Non-pigmented ciliary epithelial cell (primary cell): Measurements from ENCODE around the gene CDC23.
A peak's percentile ranks its signal among the peaks of the same experiment; 100 is the strongest.
"Not testable (repeated sequence)": the region's sequence is repeated elsewhere in the genome, so short reads cannot be mapped to it uniquely, and the experiment has no call there.

Experiments
- DNase-seq: peaks from one replicate; pipeline ENCODE4 v3.0.0-alpha.2; 2010; ENCODE audit warnings: low read depth

The CDC23 gene, protein sequence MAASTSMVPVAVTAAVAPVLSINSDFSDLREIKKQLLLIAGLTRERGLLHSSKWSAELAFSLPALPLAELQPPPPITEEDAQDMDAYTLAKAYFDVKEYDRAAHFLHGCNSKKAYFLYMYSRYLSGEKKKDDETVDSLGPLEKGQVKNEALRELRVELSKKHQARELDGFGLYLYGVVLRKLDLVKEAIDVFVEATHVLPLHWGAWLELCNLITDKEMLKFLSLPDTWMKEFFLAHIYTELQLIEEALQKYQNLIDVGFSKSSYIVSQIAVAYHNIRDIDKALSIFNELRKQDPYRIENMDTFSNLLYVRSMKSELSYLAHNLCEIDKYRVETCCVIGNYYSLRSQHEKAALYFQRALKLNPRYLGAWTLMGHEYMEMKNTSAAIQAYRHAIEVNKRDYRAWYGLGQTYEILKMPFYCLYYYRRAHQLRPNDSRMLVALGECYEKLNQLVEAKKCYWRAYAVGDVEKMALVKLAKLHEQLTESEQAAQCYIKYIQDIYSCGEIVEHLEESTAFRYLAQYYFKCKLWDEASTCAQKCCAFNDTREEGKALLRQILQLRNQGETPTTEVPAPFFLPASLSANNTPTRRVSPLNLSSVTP

DNA sequence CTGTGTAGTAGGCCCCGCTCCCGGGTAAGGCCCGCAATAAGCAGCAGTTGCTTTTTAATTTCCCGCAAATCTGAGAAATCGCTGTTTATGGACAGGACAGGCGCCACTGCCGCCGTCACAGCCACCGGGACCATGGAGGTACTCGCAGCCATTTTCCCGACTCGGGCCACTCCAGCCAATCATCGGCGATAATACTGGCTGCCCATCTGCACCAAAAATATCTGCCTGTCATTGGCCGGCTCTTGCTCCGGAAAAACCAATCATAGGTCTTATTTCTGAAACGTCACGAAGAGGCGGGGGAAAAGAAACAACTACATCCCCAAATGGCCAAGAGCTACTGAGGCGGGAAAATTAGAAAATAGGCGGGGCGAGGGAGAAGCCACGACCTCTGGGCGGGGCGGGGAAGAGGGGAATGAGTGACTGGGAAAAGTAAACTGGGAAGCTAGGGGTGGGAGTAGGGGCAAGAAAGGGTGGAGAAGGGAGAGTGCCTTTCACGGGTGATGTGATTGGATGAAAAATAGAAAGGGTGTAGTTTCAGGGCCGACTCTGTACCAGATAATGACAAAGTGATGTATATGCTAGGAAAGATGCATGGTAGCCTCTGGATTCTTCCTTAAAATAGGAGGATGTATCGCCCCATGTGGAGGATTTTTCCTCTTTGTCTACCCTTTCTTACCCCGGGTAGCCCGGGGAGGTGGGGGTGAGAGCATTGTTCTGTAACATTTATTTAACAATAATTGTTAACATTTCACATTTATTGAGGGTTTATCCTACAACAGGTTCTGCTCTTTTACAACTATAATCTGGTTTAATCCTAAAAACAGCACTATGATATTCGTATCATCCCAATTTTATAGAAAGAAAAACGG lies at the start of gene CDC23:
CDC23 (minus strand) TSS at position 163 of the 869 bp plus-strand sequence; CDS start at position 152, 11 bp downstream.
- peak; percentile 93 for DNase-seq

DNA sequence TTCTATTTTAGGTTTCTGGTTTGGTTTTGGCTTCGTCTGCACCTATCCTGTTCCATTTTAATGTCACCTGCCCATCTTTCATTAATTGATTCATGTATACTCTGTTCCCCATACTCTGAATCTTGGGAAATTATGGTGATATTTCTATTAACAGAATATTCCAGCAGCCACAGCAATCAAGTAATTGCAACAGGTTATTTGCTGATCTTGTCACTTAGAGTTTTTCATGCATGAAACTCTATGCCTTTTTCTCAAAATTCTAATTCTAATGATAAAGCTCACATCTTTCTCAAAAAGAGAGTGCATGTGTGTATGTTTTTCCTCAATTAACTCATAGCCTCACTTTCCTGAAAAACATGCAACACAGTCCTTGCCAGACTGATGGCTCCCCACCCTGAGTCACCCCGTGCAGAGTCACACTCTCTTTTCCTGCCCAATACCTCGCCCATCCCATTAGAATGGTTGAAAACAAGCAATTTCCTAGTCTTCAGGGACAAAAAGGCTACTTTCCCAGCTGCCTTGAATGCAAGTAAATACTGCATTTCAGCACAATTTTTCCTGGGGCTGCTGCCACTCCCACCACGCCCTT lies 45.7 kb upstream of the CDC23 start:
- DNase-seq: no peak

DNA sequence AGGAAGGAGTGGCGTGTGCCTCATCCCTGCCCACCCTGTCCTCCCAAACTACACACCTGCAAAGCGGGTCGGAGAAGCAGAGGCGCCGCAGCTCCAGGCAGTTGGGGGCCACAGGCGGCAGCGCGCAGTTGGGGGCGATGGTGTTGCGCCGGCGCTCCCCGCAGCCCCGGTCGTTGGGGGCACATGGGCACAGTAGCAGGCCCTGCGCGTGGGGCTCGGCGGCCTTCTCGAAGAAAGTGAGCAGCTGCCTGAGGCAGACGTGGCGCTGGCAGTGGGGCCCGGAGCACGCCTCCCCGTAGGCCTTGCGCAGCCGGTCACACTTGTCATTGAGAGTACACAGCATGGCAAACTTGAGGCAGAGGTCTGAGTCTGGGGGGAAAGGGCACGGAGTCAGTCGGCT lies 44.5 kb upstream of the CDC23 start:
- DNase-seq: no peak

DNA sequence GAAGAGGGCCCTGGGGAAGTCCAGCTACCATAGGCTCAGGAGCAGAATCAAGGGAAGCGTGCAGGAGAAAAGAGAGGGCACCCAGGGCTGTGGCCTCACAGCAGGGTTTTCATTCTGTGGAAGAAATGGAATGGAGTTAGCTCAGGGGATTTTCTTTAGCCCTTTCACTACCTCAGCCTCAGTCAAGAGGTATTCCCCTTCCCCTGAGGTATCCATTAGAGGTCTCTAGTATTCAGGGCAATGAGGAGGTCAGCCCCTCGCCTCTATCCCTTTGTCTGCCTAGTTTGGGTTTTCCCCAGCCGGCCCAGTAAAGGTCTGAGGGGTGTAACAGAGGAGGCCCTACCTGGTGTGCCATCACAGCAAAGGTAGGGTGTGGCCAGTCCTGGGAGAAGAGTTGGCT lies 39.8 kb upstream of the CDC23 start:
- DNase-seq: no peak

DNA sequence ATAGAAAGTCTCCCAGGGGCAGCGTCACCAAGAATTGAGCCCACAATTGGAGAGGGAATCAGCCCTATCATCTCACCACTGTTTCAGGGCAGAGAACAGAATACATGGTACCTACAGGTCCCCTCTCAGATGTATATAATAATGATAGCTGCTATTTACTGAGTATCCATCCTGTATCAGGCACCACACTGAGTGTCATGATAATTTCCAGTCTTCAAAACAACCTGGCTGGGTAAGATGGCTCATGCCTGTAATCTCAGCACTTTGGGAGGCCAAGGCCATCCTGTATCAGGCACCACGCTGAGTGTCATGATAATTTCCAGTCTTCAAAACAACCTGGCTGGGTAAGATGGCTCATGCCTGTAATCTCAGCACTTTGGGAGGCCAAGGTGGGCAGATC lies 34.7 kb upstream of the CDC23 start:
- DNase-seq: not testable (repeated sequence)

DNA sequence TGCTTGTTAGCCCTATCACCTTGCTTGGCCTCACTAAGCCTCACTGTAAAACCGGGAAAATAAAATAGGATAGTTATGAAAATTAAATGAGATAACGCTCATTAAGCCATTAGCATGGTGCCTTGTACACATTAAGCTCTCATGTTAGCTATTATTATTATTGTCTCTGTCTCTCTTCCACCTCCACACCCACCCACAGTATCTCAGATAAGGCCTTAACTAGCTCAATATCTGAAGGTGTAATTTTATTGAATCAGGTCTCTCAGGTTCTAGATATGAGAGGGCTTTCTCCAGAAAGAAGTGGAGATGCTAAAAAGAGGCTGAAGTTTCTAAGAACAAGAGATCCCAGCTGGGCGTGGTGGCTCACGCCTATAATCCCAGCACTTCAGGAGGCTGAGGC lies 33.7 kb upstream of the CDC23 start:
- no peak for DNase-seq

DNA sequence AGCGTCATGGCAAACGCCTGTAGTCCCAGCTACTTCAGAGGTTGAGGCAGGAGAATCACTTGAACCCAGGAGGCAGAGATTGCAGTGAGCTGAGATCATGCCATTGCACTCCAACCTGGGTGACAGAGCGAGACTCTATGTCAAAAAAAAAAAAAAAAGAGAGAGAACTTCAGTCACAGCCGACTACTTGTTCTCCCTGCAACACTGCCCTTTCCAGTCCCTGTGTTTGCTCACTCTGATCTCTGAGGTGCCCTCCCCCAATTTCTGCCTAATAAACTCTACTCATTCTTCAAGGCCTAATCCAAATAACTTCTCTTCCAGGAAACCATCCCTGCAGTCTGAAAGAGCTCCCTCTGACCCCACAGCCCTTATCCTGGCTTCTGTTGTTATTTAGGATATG lies 33.2 kb upstream of the CDC23 start:
- DNase-seq: no peak

DNA sequence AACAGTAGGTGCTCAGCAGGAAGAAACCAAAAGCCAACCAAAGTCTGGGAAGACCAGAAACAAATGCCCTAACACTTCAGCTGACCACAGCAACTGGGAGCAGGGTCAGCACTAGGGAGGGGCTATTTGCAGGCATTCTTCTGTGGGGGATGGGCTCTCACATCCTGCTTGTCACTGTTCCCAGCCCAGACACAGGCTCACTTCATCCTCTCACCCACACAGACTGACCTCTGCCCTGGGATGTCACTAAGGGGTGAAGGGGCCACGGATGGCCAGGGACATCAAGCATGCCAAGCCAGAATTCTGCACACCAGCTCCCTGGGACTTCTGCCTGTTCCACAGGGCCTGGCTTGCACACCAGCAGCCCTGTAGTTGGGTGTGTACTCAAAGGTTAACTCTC lies 32.6 kb upstream of the CDC23 start:
- no peak for DNase-seq

DNA sequence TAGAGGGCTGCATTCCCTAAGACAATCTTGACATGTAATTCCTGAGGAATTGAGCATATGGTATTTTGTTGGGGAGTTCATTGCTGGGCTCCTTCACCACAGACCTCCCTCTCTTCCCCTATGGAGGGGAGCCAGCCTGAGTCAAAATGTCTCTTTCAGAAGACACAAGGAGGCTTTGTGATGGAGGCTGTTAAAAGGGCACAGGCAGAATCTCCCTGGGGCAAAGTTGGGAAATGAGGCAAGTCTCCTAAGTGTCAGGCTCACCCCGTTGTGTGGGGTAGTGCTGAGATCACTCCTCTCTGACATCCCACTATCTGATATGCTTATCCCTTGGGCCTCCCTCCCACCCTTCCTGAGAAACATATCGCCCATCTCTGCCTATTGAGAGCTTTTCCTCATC lies 30.7 kb upstream of the CDC23 start:
- no peak for DNase-seq

DNA sequence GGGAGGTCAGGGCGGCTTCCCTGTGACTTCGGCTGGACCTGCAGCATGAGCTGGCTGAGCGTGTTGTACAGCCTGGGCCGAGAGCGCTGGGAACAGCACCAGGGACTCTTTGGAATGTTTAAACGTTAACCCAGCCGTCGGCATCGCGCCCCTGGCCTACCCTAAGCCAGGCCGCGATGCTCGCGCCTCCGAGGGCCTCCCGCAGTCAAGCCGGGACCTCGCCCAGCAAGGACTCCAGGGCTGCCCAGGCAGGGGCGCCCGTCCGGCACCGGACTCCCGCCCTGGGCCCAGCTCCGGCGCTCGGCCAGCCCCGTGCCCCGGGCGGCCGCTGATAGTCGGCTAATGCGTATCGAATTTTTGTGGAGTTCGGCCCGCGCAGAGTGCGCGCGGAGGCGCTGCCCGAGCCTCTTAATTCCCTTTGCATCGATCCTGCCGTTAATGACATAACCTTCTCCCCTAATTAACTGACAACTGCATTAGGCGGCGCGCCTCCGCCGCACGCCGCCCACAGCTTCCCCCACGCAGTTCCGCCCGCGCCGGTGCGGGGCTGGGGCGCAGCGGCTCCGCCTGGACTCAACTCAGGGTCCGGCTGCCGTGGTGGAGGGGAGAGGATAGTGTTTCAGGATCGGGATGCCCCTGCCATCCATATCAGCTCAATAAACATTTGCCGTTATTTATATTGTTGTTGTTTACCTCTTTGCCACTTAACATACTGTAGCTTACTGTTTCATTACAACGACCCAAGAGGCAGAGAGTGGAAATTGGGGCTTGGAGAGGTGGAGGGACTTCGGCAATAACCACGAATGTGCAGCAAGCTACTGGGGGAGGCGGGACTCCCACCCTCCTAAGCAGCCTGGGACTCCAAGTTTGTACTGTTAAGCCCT lies 28.8 kb upstream of the CDC23 start:
- no peak for DNase-seq

DNA sequence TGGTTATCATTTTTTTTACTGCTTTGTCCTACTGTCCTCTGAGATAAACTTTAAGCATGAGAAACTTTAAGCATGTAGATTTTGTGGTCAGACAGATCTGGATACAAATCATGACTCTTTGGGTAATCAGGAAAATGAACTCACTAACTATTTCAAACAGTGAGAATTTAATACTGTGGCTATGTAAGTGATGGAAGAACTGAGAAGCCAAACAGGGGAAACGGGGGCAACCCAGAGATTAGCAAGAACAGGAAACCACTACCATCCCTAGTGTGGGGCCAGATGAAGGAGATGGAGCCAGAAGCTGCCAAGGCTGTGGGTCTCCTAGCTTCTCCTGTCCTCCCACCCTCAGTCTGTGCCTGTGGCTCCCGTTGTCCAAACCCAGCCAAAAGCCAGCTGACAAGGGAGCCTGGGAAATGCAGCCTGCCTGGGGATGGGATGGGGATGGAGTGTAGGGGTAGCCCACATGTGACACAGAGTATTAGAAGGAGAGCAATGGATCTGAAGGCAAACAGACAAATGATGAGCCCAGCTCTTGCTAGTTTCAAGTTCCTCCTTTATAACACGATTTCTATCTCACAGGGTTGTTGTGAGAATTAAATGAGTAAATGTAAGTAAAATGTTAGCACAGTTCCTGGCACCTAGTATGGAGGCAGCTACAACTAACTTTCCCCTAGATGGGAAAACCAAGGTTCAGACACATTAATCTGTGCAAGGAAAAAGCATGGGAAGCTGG lies 27.7 kb upstream of the CDC23 start:
- no peak for DNase-seq

DNA sequence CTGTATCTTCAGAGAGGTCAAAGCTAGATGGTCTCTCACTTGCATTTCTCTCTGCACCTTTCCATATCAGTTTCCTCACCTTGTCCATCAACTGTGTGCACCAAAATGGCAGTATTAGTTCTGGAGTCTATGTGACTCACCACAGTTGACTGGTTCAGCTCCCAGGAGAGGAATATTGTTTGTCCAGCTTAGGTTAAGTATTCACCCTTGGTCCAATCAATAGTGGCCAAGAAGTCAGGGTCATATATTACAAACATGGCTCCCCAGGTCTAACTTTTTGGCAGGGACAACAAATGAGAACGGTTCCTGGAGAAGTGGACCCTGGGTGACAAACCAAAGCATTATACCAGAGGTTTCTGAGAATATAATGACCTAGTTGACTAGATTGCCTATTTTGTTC lies 24.9 kb upstream of the CDC23 start:
- DNase-seq: no peak

DNA sequence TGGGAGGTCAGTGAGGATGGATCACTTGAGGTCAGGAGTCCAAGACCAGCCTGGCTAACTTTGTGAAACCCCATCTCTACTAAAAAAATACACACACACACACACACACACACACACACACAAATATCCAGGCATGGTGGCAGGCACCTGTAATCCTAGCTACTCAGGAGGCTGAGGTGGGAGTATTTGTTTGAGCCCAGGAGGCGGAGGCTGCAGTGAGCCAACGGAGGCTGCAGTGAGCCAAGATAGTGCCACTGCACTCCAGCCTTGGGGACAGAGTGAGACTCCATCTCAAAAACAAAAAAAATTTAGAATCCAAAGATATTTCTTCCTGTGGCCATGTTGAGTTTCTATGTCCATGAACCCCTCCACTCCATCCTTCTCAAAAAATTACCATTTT lies 21.5 kb upstream of the CDC23 start:
- no peak for DNase-seq

DNA sequence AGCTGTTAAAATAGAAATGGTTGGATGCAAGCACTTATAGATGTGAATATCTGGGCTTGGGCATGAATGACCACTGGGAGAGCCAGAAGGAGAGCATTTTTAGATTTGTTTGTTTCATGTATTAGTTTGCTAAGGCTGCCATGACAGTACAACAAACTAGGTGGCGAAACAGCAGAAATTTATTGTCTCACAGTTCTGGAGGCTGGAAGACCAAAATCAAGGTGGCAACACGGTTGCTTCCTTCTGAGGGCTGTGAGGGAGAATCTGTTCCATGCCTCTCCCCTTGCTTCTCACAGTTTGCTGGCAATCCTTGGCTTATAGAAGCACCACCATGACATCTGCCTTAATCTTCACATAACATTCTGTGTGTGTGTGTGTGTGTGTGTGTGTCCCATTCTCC lies 20.2 kb upstream of the CDC23 start:
- no peak for DNase-seq

DNA sequence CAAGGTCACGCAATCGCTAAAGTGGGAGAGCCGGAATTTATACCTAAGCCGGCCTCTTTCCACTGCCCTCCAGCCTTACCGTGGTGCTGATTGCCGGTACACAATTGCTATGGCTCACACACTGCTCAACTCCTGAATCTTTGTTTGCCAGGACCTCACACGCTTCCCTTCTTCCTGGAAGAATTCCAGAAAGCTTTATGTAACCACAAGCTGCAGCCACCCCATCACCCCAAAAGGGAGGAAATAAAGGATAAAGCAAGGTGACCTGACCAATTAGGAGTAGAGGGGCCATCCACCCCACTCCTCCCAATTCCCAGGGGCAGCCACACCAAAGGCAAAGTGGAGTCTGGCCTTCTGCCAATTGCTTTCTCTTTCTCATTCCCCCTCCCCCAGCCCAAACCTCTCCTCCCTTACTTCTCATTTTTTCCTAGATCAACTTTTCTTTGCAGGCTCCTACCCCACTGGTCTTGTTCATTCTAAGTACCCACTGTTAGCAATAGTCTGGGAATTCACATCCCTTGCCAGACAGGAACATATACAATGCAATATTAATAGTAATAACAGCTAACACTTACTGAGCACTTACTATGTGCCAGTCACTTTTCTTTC lies 18.0 kb upstream of the CDC23 start:
- DNase-seq: no peak

DNA sequence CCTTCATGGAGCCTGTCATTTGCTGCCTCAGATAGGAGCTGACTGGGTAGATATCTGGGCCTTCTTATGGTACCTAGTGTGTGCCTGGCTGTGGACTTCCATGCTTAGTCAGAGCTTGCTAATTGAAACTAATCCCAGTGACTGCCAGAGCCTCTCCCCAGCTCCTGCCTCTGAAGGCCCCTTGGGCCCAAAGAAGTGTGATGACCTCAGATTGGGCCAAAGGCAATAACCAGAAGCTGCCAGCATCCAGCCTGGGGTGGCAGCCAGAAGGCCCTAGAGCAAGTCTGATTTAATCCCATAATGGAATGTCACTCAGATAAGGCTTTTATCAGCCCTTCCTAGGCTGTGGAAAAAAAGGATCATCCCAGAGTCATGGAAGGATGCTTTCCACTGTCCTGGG lies 17.1 kb upstream of the CDC23 start:
- no peak for DNase-seq

DNA sequence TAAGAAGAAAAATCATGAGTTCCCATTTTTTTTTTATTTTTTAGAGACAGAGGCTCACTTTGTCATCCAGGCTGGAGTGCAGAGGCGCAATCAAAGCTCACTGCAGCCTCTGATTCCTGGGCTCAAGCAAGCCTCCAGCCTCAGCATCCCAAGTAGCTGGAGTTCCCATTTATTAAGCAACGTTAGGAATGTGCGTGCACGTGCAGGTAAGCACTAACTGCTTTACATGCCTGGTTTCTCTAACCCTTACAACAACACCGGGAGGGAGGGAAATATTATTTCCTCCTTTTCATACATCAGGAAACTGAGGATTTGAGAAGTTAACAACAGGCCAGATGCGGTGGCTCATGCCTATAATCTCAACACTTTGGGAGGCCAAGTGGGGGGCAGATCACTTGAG lies 16.3 kb upstream of the CDC23 start:
- DNase-seq: no peak

DNA sequence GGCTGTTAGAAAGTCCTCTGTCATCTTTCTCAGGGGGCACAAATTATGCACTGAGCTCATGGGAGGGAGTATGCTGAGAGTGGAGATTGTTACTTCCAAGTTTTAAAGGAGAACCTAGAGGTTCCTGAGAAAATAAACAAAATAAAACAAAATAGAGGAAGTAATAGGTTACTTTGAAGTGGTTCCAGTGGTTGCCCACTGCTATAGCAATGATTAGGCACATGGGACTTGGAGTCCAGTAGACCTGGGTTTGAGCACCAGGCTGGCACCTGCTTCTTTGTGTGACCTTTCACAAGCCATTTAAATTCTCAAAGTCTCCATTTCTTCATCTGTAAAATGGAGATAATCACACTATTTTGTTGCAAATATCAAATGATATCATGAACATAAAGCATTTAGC lies 13.8 kb upstream of the CDC23 start:
- no peak for DNase-seq

DNA sequence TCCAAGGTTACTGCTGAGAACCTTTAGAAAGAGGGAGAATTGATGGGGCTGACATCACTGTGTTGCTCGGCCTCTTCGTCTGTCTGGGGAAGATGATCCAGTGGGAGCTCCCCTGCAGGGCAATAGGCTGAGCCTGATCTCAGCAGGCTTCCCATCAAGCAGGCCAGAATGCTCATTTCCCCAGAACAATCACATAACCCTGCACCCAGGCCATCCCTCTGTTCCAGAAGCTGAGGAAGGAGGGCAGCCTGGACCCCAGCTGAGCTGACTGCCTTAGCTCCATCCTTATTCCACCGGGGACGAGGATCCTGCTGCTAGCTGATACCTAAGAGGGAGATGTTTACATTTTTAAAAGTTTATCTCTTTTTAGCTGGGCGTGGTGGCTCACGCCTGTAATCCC lies 11.6 kb upstream of the CDC23 start:
- DNase-seq: no peak

DNA sequence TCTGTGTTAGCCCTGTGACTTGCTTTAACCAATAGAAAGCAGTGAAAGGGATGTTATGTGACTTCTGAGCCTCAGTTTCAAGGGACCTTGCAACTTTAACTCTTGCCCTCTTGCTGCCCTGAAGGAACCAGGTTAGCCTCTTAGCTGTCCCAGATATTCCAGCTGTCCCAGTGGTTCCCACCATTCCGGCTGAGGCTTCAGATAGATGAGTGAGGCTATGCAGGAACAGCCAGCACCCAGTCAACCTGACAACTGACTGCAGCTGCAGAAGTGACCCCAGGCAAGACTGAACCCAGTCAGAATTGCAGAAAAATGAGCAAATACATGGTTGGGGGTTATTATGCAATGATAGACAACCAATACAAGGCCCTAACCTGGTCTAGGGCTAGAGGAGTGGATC lies 10.4 kb upstream of the CDC23 start:
- no peak for DNase-seq
